ENCODE results near the gene PRELP. TPM values are rescaled to one million over a fixed set of nuclear protein-coding genes. Genes with fewer than 3 reads are reported as not detected.

Gene PRELP
- total and polyA plus RNA-seq, 2 of the 8 experiments (the other 6 are each of a cell fraction or from before 2014, with no cell fraction given): 0.13 to 0.23 TPM

DNA sequence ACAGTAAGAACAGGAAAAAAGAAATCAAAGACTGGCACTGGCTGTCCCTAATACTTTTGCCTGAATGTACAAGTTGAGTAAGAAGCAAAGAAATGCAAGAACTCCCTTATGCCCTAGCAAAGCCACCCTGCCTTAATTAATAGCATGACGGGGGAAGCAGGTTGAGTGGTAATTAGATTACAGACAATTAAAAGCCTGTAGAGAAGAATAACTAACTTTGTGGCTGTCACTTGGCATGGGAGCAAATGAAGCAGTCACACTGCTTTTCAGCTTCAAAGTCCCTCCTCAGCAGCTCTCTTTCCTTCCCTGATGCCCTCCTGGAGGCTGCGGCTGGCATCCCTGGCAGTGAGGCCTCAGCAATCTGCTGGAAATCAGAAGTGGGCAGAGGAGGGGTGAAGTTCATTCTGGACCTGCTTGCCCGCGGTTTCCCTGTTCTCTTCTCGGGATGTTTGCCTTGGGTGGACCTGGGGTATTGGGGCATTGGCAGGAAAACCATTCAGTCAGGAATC lies 21.7 kb downstream of the PRELP start (continued):
- TF ChIP-seq, protein P1, sequence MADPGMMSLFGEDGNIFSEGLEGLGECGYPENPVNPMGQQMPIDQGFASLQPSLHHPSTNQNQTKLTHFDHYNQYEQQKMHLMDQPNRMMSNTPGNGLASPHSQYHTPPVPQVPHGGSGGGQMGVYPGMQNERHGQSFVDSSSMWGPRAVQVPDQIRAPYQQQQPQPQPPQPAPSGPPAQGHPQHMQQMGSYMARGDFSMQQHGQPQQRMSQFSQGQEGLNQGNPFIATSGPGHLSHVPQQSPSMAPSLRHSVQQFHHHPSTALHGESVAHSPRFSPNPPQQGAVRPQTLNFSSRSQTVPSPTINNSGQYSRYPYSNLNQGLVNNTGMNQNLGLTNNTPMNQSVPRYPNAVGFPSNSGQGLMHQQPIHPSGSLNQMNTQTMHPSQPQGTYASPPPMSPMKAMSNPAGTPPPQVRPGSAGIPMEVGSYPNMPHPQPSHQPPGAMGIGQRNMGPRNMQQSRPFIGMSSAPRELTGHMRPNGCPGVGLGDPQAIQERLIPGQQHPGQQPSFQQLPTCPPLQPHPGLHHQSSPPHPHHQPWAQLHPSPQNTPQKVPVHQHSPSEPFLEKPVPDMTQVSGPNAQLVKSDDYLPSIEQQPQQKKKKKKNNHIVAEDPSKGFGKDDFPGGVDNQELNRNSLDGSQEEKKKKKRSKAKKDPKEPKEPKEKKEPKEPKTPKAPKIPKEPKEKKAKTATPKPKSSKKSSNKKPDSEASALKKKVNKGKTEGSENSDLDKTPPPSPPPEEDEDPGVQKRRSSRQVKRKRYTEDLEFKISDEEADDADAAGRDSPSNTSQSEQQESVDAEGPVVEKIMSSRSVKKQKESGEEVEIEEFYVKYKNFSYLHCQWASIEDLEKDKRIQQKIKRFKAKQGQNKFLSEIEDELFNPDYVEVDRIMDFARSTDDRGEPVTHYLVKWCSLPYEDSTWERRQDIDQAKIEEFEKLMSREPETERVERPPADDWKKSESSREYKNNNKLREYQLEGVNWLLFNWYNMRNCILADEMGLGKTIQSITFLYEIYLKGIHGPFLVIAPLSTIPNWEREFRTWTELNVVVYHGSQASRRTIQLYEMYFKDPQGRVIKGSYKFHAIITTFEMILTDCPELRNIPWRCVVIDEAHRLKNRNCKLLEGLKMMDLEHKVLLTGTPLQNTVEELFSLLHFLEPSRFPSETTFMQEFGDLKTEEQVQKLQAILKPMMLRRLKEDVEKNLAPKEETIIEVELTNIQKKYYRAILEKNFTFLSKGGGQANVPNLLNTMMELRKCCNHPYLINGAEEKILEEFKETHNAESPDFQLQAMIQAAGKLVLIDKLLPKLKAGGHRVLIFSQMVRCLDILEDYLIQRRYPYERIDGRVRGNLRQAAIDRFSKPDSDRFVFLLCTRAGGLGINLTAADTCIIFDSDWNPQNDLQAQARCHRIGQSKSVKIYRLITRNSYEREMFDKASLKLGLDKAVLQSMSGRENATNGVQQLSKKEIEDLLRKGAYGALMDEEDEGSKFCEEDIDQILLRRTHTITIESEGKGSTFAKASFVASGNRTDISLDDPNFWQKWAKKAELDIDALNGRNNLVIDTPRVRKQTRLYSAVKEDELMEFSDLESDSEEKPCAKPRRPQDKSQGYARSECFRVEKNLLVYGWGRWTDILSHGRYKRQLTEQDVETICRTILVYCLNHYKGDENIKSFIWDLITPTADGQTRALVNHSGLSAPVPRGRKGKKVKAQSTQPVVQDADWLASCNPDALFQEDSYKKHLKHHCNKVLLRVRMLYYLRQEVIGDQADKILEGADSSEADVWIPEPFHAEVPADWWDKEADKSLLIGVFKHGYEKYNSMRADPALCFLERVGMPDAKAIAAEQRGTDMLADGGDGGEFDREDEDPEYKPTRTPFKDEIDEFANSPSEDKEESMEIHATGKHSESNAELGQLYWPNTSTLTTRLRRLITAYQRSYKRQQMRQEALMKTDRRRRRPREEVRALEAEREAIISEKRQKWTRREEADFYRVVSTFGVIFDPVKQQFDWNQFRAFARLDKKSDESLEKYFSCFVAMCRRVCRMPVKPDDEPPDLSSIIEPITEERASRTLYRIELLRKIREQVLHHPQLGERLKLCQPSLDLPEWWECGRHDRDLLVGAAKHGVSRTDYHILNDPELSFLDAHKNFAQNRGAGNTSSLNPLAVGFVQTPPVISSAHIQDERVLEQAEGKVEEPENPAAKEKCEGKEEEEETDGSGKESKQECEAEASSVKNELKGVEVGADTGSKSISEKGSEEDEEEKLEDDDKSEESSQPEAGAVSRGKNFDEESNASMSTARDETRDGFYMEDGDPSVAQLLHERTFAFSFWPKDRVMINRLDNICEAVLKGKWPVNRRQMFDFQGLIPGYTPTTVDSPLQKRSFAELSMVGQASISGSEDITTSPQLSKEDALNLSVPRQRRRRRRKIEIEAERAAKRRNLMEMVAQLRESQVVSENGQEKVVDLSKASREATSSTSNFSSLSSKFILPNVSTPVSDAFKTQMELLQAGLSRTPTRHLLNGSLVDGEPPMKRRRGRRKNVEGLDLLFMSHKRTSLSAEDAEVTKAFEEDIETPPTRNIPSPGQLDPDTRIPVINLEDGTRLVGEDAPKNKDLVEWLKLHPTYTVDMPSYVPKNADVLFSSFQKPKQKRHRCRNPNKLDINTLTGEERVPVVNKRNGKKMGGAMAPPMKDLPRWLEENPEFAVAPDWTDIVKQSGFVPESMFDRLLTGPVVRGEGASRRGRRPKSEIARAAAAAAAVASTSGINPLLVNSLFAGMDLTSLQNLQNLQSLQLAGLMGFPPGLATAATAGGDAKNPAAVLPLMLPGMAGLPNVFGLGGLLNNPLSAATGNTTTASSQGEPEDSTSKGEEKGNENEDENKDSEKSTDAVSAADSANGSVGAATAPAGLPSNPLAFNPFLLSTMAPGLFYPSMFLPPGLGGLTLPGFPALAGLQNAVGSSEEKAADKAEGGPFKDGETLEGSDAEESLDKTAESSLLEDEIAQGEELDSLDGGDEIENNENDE (IDR thresholded peaks at IDR 0.05; ENCODE audit: insufficient replicate concordance, low read length): no peak
- no peak for TF ChIP-seq RNF2 (IDR thresholded peaks at IDR 0.05; ENCODE audit: borderline replicate concordance, low read depth, low read length, missing control alignments, poor library complexity, severe bottlenecking)
- TF ChIP-seq GTF2F1 (IDR thresholded peaks at IDR 0.05; ENCODE audit: borderline replicate concordance, low read depth, low read length): no peak
- no peak for TF ChIP-seq TBP (IDR thresholded peaks at IDR 0.05; ENCODE audit: low read depth, low read length)
